ENCODE measurements around the gene ATP5MK. TPM values are rescaled to one million over a fixed set of nuclear protein-coding genes. Genes with fewer than 3 reads are reported as not detected.
A peak's percentile ranks its signal among the peaks of the same experiment; 100 is the strongest.

Gene ATP5MK
- total RNA-seq (2021) = 335 and 338 TPM in 2 replicates
- long read RNA-seq, transcript ATP5MD-201 (4 exons, 364 nt) = major isoform, 64 of 78 reads
- long read RNA-seq, transcript ATP5MD-204 (5 exons, 626 nt) = minor isoform, 8 of 78 reads
- long read RNA-seq, partial matches to known transcripts = 0 of 78 reads
- long read RNA-seq, other reads (novel, unspliced or antisense) = 6 of 78 reads

DNA sequence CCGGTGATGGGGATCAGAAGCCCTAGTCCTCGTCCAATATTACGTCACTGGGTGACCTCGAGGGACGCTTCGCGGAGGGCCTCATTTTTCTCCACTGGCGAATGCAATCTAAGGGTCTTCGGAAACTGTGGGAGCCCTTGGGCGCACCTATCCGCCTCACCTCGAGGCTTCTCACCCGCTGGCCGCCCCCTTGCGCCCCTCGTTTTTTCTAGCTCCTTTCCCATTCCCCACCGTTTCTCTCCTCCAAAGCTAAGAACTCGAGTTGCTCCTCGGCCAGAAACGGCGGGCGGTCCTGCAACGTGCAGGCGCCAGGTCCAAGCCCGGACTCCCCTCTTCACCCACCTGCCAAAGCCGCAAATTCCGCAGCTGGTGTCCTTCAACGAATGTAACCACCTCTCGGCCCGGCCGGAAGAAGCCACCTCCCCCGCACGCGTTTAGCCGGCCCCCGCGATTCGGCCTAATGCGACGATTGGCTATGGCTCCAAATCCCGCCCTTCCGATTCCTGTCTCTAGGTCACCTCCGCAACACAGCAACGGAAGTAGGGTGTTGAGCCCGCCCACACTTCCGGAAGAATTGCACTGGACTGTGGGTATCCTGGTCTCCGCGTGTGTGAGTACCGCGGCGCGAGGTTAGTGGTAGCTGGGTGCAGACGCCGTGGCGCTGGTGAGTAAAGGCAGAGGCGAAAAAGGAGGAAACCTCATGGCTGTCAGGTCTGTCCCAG lies at the start of gene ATP5MK, which contains the start of gene PDCD11:
Gene ATP5MK, minus strand, starts transcription at position 409 of the 722 bp plus-strand sequence. CDS start 4,018 bp downstream, outside the sequence.
Gene PDCD11, plus strand, starts transcription at position 560 of the 722 bp plus-strand sequence. CDS start 1,801 bp downstream, outside the sequence.
- Histone ChIP-seq H3K27ac (ENCODE audit: insufficient read length, low read depth, low read length) (no peak within 1 kb of the TSS), H3K4me1 (ENCODE audit: insufficient read depth, low read length) (no peaks in the 10 kb centered on the region; the same call in 1 of the 2 replicates), H2AK5ac (ENCODE audit: insufficient read length, low read length) (no peak within 1 kb of the TSS), H3K79me1 (ENCODE audit: insufficient read depth, low read depth, low read length, poor library complexity, severe bottlenecking) (peaks cover 8% of the 10 kb centered on the region), H4K5ac (ENCODE audit: insufficient read length, low read depth, low read length) (no peak within 1 kb of the TSS), H2BK15ac (ENCODE audit: low read depth, low read length) (no peak within 1 kb of the TSS), H2AFZ (ENCODE audit: low read length) (no peak within 1 kb of the TSS), H2BK5ac (ENCODE audit: insufficient read length, low read length) (no peak within 1 kb of the TSS), H3K27me3 (ENCODE audit: insufficient read depth, low read length) (no peaks in the 10 kb centered on the region), H3K14ac (ENCODE audit: insufficient read depth, low read length) (peak within 1 kb of the TSS; percentile 85), H3T11ph (ENCODE audit: low read length) (no peak within 1 kb of the TSS), H3K18ac (ENCODE audit: insufficient read length, low read depth, low read length) (peak within 1 kb of the TSS; percentile 46), H3K4ac (ENCODE audit: low read depth, low read length) (no peak within 1 kb of the TSS), H2BK20ac (ENCODE audit: low read depth, low read length, poor library complexity, severe bottlenecking) (no peak within 1 kb of the TSS), H4K8ac (replicated peaks; ENCODE audit: insufficient read length, low read depth, low read length) (no peak within 1 kb of the TSS), H3K23me2 (ENCODE audit: insufficient read length, low read depth, low read length, poor library complexity, severe bottlenecking) (peaks cover 9% of the 10 kb centered on the region), H3K56ac (ENCODE audit: insufficient read length, low read depth, low read length) (no peak within 1 kb of the TSS), H2BK120ac (ENCODE audit: low read depth, low read length, poor library complexity, severe bottlenecking) (no peak within 1 kb of the TSS), H2BK12ac (ENCODE audit: insufficient read length, low read depth, low read length) (no peak within 1 kb of the TSS), H3K9ac (ENCODE audit: extremely low read depth, insufficient read length, low read length) (peak within 1 kb of the TSS; percentile 92), H3K9me3 (ENCODE audit: control insufficient read depth, low read depth, low read length) (no peaks in the 10 kb centered on the region), H3K79me2 (ENCODE audit: insufficient read depth, low read length) (peaks cover 23% of the 10 kb centered on the region; the same call in 1 of the 2 replicates), H3K23ac (ENCODE audit: insufficient read length, low read depth, low read length) (no peak within 1 kb of the TSS), H3K4me2 (ENCODE audit: insufficient read depth, insufficient read length, low read length) (peak within 1 kb of the TSS; percentile 77), H4K20me1 (ENCODE audit: control insufficient read depth, insufficient read depth, insufficient read length) (no peaks in the 10 kb centered on the region), H4K91ac (ENCODE audit: insufficient read length, low read depth, low read length) (no peak within 1 kb of the TSS)
- Mint-ChIP-seq H3K9me3 (no peaks in the 10 kb centered on the region; a peak in 1 of 5 replicates), H3K27me3 (ENCODE audit: low read depth) (no peaks in the 10 kb centered on the region), H3K27ac (peak within 1 kb of the TSS; percentile 90 to 98 (median 96)), H3K36me3 (ENCODE audit: insufficient read depth in 1 of 3, low read depth in 3 of 3) (peaks cover 29 to 79% (median 68%) of the 10 kb centered on the region in 3 experiments), H3K4me3 (peak within 1 kb of the TSS; percentile 99), H3K4me1 (peaks cover 15 to 22% of the 10 kb centered on the region in 2 experiments)
- WGBS (ENCODE audit: extremely low coverage, insufficient read length, low lambda C conversion rate) = no CpG with 5 or more reads among the region's 56 CpGs
- no peak for TF ChIP-seq CTCF (conservative IDR thresholded peaks at IDR 0.05)
- peak; percentile 98 for DNase-seq
